ENCODE data around the gene GALNT18.

DNA sequence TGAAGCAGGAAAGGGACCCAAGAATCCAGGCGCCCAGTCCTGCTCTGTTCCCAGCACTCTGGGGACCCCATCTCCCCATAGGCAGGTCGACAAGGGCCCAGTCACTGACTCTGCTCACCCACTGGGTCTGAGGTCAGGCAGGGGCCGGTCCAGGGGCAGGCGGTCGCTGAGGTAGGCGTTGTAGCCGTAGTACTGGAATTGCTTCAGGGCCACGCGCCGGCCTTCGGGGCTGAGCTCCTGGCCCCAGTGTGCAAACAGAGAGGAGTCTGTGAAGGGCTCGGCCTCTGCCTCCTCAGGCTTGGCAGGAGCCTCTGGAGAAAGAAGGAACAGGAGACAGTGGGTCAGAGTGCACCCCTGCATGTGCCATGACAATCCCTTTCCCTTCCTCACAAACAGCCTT lies 173.2 kb downstream of the GALNT18 start:
- TF ChIP-seq, protein P1, sequence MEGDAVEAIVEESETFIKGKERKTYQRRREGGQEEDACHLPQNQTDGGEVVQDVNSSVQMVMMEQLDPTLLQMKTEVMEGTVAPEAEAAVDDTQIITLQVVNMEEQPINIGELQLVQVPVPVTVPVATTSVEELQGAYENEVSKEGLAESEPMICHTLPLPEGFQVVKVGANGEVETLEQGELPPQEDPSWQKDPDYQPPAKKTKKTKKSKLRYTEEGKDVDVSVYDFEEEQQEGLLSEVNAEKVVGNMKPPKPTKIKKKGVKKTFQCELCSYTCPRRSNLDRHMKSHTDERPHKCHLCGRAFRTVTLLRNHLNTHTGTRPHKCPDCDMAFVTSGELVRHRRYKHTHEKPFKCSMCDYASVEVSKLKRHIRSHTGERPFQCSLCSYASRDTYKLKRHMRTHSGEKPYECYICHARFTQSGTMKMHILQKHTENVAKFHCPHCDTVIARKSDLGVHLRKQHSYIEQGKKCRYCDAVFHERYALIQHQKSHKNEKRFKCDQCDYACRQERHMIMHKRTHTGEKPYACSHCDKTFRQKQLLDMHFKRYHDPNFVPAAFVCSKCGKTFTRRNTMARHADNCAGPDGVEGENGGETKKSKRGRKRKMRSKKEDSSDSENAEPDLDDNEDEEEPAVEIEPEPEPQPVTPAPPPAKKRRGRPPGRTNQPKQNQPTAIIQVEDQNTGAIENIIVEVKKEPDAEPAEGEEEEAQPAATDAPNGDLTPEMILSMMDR (IDR thresholded peaks at IDR 0.05; ENCODE audit: insufficient read depth, low read length, poor library complexity, severe bottlenecking): no peak
- no peak for TF ChIP-seq EZH2phosphoT487 (conservative IDR thresholded peaks at IDR 0.05; ENCODE audit: low read length)

Measured in SU-DHL-6 (cell line).